ENCODE data around the gene SLC35D2. TPM values are rescaled to one million over a fixed set of nuclear protein-coding genes. Genes with fewer than 3 reads are reported as not detected.

SLC35D2 gene
- total RNA-seq, 1 donor from 2014 or later: 44.7 TPM

- no peaks in the 10 kb centered on the region for H3K36me3 Mint-ChIP-seq (ENCODE audit: unreplicated experiment)
- TF ChIP-seq CTCF (IDR thresholded peaks at IDR 0.05; ENCODE audit: partially characterized antibody, unreplicated experiment): no peak
- peaks cover 4% of the 10 kb centered on the region for H3K27me3 Mint-ChIP-seq (ENCODE audit: unreplicated experiment)
- peaks cover 10% of the 10 kb centered on the region for H3K4me1 Mint-ChIP-seq (ENCODE audit: low read depth, unreplicated experiment)
- DNase-seq: no peak
- peaks cover 2% of the 10 kb centered on the region for H3K9me3 Mint-ChIP-seq (ENCODE audit: unreplicated experiment)
- H3K4me3 Mint-ChIP-seq (ENCODE audit: unreplicated experiment): no peak overlapping the region
- no peak overlapping the region for H3K27ac Mint-ChIP-seq (ENCODE audit: unreplicated experiment)
These were observed 28.8 kb upstream of the SLC35D2 start for GRCh38 chr9:96412174-96412913.

GRCh38 chr9:96411129-96411838 lies 27.8 kb upstream of the SLC35D2 start:
- Mint-ChIP-seq H3K4me1 (ENCODE audit: low read depth, unreplicated experiment) (peaks cover 7% of the 10 kb centered on the region), H3K9me3 (ENCODE audit: unreplicated experiment) (peaks cover 2% of the 10 kb centered on the region), H3K27ac (ENCODE audit: unreplicated experiment) (no peak overlapping the region), H3K36me3 (ENCODE audit: unreplicated experiment) (no peaks in the 10 kb centered on the region), H3K27me3 (ENCODE audit: unreplicated experiment) (no peaks in the 10 kb centered on the region), H3K4me3 (ENCODE audit: unreplicated experiment) (no peak overlapping the region)
- DNase-seq: no peak
- no peak for TF ChIP-seq CTCF (IDR thresholded peaks at IDR 0.05; ENCODE audit: partially characterized antibody, unreplicated experiment)

- H3K4me3 Mint-ChIP-seq (ENCODE audit: unreplicated experiment): no peak overlapping the region
- TF ChIP-seq CTCF (IDR thresholded peaks at IDR 0.05; ENCODE audit: partially characterized antibody, unreplicated experiment): no peak
- H3K27me3 Mint-ChIP-seq (ENCODE audit: unreplicated experiment): no peaks in the 10 kb centered on the region
- peaks cover 2% of the 10 kb centered on the region for H3K9me3 Mint-ChIP-seq (ENCODE audit: unreplicated experiment)
- no peaks in the 10 kb centered on the region for H3K36me3 Mint-ChIP-seq (ENCODE audit: unreplicated experiment)
- H3K4me1 Mint-ChIP-seq (ENCODE audit: low read depth, unreplicated experiment): peaks cover 2% of the 10 kb centered on the region
- DNase-seq: no peak
- H3K27ac Mint-ChIP-seq (ENCODE audit: unreplicated experiment): no peak overlapping the region
These were observed 25.1 kb upstream of the SLC35D2 start for GRCh38 chr9:96408409-96409280.

- Mint-ChIP-seq H3K9me3 (ENCODE audit: unreplicated experiment) (peaks cover 4% of the 10 kb centered on the region), H3K4me3 (ENCODE audit: unreplicated experiment) (no peak overlapping the region), H3K4me1 (ENCODE audit: low read depth, unreplicated experiment) (peaks cover 5% of the 10 kb centered on the region), H3K27me3 (ENCODE audit: unreplicated experiment) (peaks cover 2% of the 10 kb centered on the region), H3K36me3 (ENCODE audit: unreplicated experiment) (peaks cover 5% of the 10 kb centered on the region), H3K27ac (ENCODE audit: unreplicated experiment) (no peak overlapping the region)
- no peak for TF ChIP-seq CTCF (IDR thresholded peaks at IDR 0.05; ENCODE audit: partially characterized antibody, unreplicated experiment)
- DNase-seq: no peak
These were observed 16.8 kb upstream of the SLC35D2 start for GRCh38 chr9:96400132-96400910.
